Neural progenitor cell (in vitro differentiated cells): ENCODE data around the gene PEF1. TPM values are rescaled to one million over a fixed set of nuclear protein-coding genes. Genes with fewer than 3 reads are reported as not detected.
A peak's percentile ranks its signal among the peaks of the same experiment; 100 is the strongest.

Experiments used
- DNase-seq: peaks from one replicate; pipeline ENCODE4 v3.0.0-alpha.2; 2016; ENCODE audit warnings: low spot score
- H2AFZ ChIP-seq: fragments of 200-600 bp; sonication (generic); replicated peaks from 2 replicates; pipeline ENCODE4 v1.6.1; 2016; ENCODE audit warnings: antibody characterized with exemption
- H3F3A ChIP-seq: fragments of 200-600 bp; sonication (generic); 2 replicates; pipeline ENCODE4 v1.6.1; 2016; ENCODE audit warnings: antibody characterized with exemption, low read depth
- H3K27ac ChIP-seq: fragments of 200-600 bp; sonication (generic); 2 replicates; pipeline ENCODE4 v1.5.1; 2016; ENCODE audit warnings: mild to moderate bottlenecking
- H3K27me3 ChIP-seq: fragments of 200-600 bp; sonication (generic); 2 replicates; pipeline ENCODE4 v1.6.1; 2016; ENCODE audit warnings: mild to moderate bottlenecking, moderate library complexity
- H3K36me3 ChIP-seq: fragments of 200-600 bp; sonication (generic); 2 replicates; pipeline ENCODE4 v1.5.1; 2016
- H3K4me1 ChIP-seq: fragments of 200-600 bp; sonication (generic); 2 replicates; pipeline ENCODE4 v1.6.1; 2016; ENCODE audit warnings: mixed run types
- H3K4me2 ChIP-seq: fragments of 200-600 bp; sonication (generic); 2 replicates; pipeline ENCODE4 v1.6.1; 2016
- H3K4me3 ChIP-seq: fragments of 200-600 bp; sonication (generic); 2 replicates; pipeline ENCODE4 v1.5.1; 2016
- H3K79me2 ChIP-seq: fragments of 200-600 bp; sonication (generic); 2 replicates; pipeline ENCODE4 v1.6.1; 2016; ENCODE audit warnings: low read depth
- H3K9ac ChIP-seq: fragments of 200-600 bp; sonication (generic); 2 replicates; pipeline ENCODE4 v1.6.1; 2016
- H3K9me3 ChIP-seq: fragments of 200-600 bp; sonication (generic); 2 replicates; pipeline ENCODE4 v1.5.1; 2016; ENCODE audit warnings: low read depth
- H4K20me1 ChIP-seq: fragments of 200-600 bp; sonication (generic); 2 replicates; pipeline ENCODE4 v1.6.1; 2016; ENCODE audit warnings: low read depth
- H3K27ac Mint-ChIP-seq: 3 replicates; pipeline ENCODE4 v1.8.0; 2021; ENCODE audit warnings: mixed read lengths
- H3K27me3 Mint-ChIP-seq: 2 replicates; pipeline ENCODE4 v1.8.0; 2022; ENCODE audit warnings: low read depth, mild to moderate bottlenecking, inconsistent platforms, moderate library complexity, mixed read lengths; ENCODE audit not compliant: insufficient read depth
- H3K36me3 Mint-ChIP-seq: 3 replicates; pipeline ENCODE4 v1.8.0; 2021; ENCODE audit warnings: mixed read lengths
- H3K4me1 Mint-ChIP-seq: 3 replicates; pipeline ENCODE4 v1.8.0; 2021; ENCODE audit warnings: mixed read lengths
- H3K4me3 Mint-ChIP-seq: 3 replicates; pipeline ENCODE4 v1.8.0; 2021; ENCODE audit warnings: mild to moderate bottlenecking, moderate library complexity, mixed read lengths
- H3K9me3 Mint-ChIP-seq: 3 replicates; pipeline ENCODE4 v1.8.0; 2020; ENCODE audit warnings: mixed read lengths
- EZH2 ChIP-seq: fragments of 200-600 bp; sonication (generic); IDR thresholded peaks from 2 replicates; pipeline ENCODE4 v1.6.1; 2017; ENCODE audit warnings: antibody characterized with exemption, mild to moderate bottlenecking, moderate library complexity
- EZH2phosphoT487 ChIP-seq: fragments of 200-600 bp; sonication (generic); IDR thresholded peaks from 2 replicates; pipeline ENCODE4 v1.6.1; 2017; ENCODE audit warnings: antibody characterized with exemption
- total RNA-seq: library from RNA; depleted of rRNA; stranded (reverse); fragments of >200 nt; gene quantifications from 2 replicates; pipeline ENCODE4 v1.2.3, GENCODE V29; 2015; ENCODE audit warnings: low replicate concordance
- TF ChIP-seq, protein P1 (sequence below): fragments of 200-600 bp; sonication (generic); IDR thresholded peaks from 2 replicates; pipeline ENCODE4 v1.5.1; 2017; ENCODE audit warnings: antibody characterized with exemption, mild to moderate bottlenecking

PEF1 gene
- total RNA-seq, 1 donor from 2014 or later: 30.7 TPM

DNA sequence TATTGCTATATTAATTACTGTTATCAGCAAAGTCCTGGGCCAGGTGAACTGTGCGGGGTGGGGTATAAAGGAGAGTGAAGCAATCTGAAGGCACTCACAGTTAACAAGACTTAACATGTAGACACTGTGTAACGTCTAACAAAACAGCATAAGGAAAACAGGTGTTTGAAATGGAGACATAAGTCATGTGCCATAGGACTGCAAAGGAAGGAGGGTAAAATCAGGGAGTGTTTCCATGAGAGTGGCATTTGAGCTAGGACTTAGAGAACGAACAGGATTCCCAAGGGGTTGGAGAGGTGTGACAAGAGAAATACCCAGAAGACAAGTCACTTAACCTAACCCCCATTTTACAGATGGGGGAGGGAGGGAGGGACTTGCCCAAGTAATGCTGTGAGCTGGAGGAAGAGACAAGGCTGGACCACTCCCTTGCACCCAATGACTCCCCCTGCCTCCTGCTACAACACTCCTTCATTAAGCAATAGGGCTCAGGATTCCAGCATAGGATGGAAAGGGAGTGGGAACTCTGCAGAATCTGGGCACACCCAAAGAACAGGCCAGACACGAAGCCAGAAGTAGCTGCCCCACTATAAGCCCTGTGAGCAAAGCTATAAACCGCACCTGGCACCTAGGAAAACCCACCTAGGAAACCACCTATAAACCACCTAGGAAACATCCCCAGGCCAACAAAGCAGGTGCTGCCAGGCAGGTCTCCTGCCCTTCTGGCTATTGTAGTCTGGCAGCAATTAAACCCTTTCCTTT, 6.6 kb downstream of the PEF1 start:
- H3K4me2 ChIP-seq: no peak overlapping the region
- Mint-ChIP-seq H3K36me3 (no peaks in the 10 kb centered on the region), H3K27ac (no peak overlapping the region), H3K4me3 (no peak overlapping the region), H3K9me3 (no peaks in the 10 kb centered on the region), H3K4me1 (no peaks in the 10 kb centered on the region), H3K27me3 (no peaks in the 10 kb centered on the region)
- no peaks in the 10 kb centered on the region for H4K20me1 ChIP-seq
- TF ChIP-seq, protein P1, sequence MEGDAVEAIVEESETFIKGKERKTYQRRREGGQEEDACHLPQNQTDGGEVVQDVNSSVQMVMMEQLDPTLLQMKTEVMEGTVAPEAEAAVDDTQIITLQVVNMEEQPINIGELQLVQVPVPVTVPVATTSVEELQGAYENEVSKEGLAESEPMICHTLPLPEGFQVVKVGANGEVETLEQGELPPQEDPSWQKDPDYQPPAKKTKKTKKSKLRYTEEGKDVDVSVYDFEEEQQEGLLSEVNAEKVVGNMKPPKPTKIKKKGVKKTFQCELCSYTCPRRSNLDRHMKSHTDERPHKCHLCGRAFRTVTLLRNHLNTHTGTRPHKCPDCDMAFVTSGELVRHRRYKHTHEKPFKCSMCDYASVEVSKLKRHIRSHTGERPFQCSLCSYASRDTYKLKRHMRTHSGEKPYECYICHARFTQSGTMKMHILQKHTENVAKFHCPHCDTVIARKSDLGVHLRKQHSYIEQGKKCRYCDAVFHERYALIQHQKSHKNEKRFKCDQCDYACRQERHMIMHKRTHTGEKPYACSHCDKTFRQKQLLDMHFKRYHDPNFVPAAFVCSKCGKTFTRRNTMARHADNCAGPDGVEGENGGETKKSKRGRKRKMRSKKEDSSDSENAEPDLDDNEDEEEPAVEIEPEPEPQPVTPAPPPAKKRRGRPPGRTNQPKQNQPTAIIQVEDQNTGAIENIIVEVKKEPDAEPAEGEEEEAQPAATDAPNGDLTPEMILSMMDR: no peak
- no peak for TF ChIP-seq EZH2
- no peak for TF ChIP-seq EZH2phosphoT487
- H3K4me1 ChIP-seq: no peaks in the 10 kb centered on the region
- no peaks in the 10 kb centered on the region for H3F3A ChIP-seq
- H3K9ac ChIP-seq: peak overlapping the region; percentile 17
- H3K79me2 ChIP-seq: peaks cover 48% of the 10 kb centered on the region
- H3K27ac ChIP-seq: no peak overlapping the region
- H3K9me3 ChIP-seq: no peaks in the 10 kb centered on the region
- H3K36me3 ChIP-seq: no peaks in the 10 kb centered on the region
- H2AFZ ChIP-seq: no peak overlapping the region
- no peaks in the 10 kb centered on the region for H3K27me3 ChIP-seq
- H3K4me3 ChIP-seq: no peak overlapping the region
- DNase-seq: no peak

DNA sequence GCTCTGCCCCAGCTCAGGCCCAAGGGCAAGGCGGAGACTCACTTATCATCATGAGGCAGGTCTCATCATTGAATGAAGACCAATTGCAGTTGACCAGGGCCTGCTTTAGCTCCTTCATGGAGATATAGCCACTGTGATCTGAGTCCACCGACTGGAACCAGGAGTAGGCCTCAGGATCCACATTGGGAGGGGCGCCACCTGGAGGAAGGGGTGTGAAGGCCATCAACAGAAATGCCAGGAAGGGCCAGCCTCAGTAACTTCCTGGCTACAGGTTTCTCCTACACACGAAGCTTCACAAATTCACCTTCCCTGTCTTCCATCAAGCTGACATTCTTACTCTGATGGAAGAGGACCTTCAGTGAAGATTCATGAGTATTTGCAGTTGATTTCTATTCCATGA, 11.6 kb downstream of the PEF1 start:
- Histone ChIP-seq H3K4me3 (no peak overlapping the region), H3K79me2 (peaks cover 17% of the 10 kb centered on the region), H3K4me1 (no peaks in the 10 kb centered on the region), H3F3A (no peaks in the 10 kb centered on the region), H4K20me1 (no peaks in the 10 kb centered on the region), H3K36me3 (no peaks in the 10 kb centered on the region), H3K9ac (no peak overlapping the region), H3K27me3 (no peaks in the 10 kb centered on the region), H2AFZ (no peak overlapping the region), H3K9me3 (no peaks in the 10 kb centered on the region), H3K27ac (no peak overlapping the region), H3K4me2 (no peak overlapping the region)
- Mint-ChIP-seq H3K36me3 (peaks cover 4% of the 10 kb centered on the region), H3K4me1 (no peaks in the 10 kb centered on the region), H3K27me3 (no peaks in the 10 kb centered on the region), H3K27ac (no peak overlapping the region), H3K9me3 (no peaks in the 10 kb centered on the region), H3K4me3 (no peak overlapping the region)
- DNase-seq: peak; percentile 39
- TF ChIP-seq, protein P1: peak; percentile 53
- no peak for TF ChIP-seq EZH2phosphoT487
- no peak for TF ChIP-seq EZH2

DNA sequence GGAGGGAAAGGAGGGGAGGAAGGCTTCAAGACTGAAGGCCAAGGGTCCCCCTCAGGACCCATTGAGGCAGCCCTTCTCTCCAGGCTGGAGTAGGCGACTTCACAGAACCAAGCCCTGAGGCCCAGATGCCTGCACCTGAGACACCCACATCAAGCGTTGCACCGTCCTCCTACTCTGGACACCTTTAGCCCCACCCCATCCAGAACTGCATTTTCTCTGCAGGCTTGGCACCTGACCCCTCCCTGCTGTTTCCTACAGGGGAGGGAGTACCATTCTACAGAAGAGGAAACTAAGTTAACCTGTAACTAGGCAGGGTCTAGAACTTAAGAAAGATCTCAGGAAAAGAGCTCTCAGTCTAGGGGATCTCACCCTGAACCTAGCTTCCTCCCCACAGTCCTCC, 12.0 kb downstream of the PEF1 start:
- peaks cover 12% of the 10 kb centered on the region for H3K79me2 ChIP-seq
- no peak for DNase-seq
- no peak overlapping the region for H3K27ac Mint-ChIP-seq
- no peak overlapping the region for H2AFZ ChIP-seq
- no peak overlapping the region for H3K4me3 Mint-ChIP-seq
- H4K20me1 ChIP-seq: no peaks in the 10 kb centered on the region
- no peaks in the 10 kb centered on the region for H3F3A ChIP-seq
- TF ChIP-seq EZH2phosphoT487: no peak
- TF ChIP-seq, protein P1: no peak
- no peak for TF ChIP-seq EZH2
- no peaks in the 10 kb centered on the region for H3K27me3 ChIP-seq
- no peak overlapping the region for H3K4me2 ChIP-seq
- H3K36me3 Mint-ChIP-seq: peaks cover 4% of the 10 kb centered on the region
- H3K36me3 ChIP-seq: no peaks in the 10 kb centered on the region
- no peaks in the 10 kb centered on the region for H3K4me1 Mint-ChIP-seq
- no peaks in the 10 kb centered on the region for H3K9me3 Mint-ChIP-seq
- no peak overlapping the region for H3K4me3 ChIP-seq
- no peaks in the 10 kb centered on the region for H3K4me1 ChIP-seq
- H3K9me3 ChIP-seq: no peaks in the 10 kb centered on the region
- H3K9ac ChIP-seq: no peak overlapping the region
- no peaks in the 10 kb centered on the region for H3K27me3 Mint-ChIP-seq
- H3K27ac ChIP-seq: no peak overlapping the region
